Activated CD4-positive, alpha-beta memory T cell treated with anti-CD3 and anti-CD28 coated beads, Interleukin-2, amount 10 ng/mL, durations not matched to agents 7 days and 5 days (primary cell): Measurements from ENCODE around the gene RHOBTB3. TPM values are rescaled to one million over a fixed set of nuclear protein-coding genes. Genes with fewer than 3 reads are reported as not detected.

Experiments
- CTCF ChIA-PET: fragments of 350-600 bp; sonication (Branson Sonifier 250); formaldehyde crosslinking; loops from one replicate; lab custom pipeline; 2021; ENCODE audit warnings: antibody characterized with exemption, inconsistent platforms; lab: Charles Lee
- POLR2A ChIA-PET: fragments of 350-600 bp; sonication (Branson Sonifier 250); formaldehyde crosslinking; loops from one replicate; lab custom pipeline; 2021; ENCODE audit warnings: antibody characterized with exemption; lab: Charles Lee
- DNase-seq: peaks from one replicate; pipeline ENCODE4 v3.0.0-alpha.2; 2020
- H3K27ac Mint-ChIP-seq: one replicate; pipeline ENCODE4 v1.8.0; 2021; ENCODE audit warnings: mild to moderate bottlenecking, mixed read lengths
- H3K27me3 Mint-ChIP-seq: one replicate; pipeline ENCODE4 v1.8.0; 2021; ENCODE audit warnings: mixed read lengths
- H3K36me3 Mint-ChIP-seq: one replicate; pipeline ENCODE4 v1.8.0; 2021; ENCODE audit warnings: low read depth, mixed read lengths
- H3K4me1 Mint-ChIP-seq: one replicate; pipeline ENCODE4 v1.8.0; 2021; ENCODE audit warnings: mixed read lengths
- H3K4me3 Mint-ChIP-seq: one replicate; pipeline ENCODE4 v1.8.0; 2021; ENCODE audit warnings: mild to moderate bottlenecking, mixed read lengths
- H3K9me3 Mint-ChIP-seq: one replicate; pipeline ENCODE4 v1.8.0; 2021; ENCODE audit warnings: mixed read lengths
- total RNA-seq, 2 experiments: library from RNA; stranded (reverse); gene quantifications; one replicate each; pipeline ENCODE4 v1.2.3, GENCODE V29; 2021

The RHOBTB3 gene
- total RNA-seq, 2 experiments from 2014 or later, result 0.15 TPM; not detected in 1

DNA sequence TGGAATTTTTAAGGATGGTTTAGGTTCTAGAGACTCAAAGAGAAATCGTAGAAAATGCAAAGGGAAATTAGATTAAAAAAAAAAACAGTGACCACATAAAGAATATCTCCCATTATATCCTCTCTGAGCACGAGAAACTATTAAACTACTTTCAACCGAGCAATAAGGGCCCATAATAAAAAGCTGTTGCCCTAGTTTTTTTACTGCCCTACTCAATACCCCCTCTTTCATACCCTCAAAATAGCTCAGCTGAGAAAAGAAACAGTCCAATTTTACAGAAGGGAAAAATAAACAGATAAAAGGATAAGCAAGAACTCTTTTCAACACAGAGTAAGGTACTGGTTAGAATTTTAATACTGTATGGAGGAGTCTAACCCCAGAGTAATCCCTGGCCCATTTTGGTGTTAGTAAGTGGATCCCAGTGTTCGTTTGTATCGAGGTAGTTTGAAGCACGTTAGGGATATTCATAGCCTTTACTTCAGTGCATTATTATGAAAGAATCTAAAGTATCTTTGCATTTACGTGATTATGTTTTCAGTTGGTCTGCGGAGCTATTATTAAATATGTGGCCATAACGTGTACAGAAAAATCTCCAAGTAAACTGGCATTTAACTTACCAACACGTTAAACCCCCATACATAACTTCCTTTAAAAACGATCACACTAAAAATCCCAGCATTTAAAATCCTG is 980 bp upstream of the RHOBTB3 start:
- peak overlapping the region; percentile 48 for H3K4me3 Mint-ChIP-seq
- H3K9me3 Mint-ChIP-seq, result no peaks in the 10 kb centered on the region
- no peak overlapping the region for H3K27ac Mint-ChIP-seq
- CTCF ChIA-PET, result interaction anchor here (0.8 to 1.8 kb wide), 5 partner anchors 12 to 83 kb away, joined by 3 to 6 read pairs (median 3); partner anchors contain the start of gene RFESD
- H3K4me1 Mint-ChIP-seq, result peaks cover 23% of the 10 kb centered on the region
- no peak for DNase-seq
- peaks cover 4% of the 10 kb centered on the region for H3K36me3 Mint-ChIP-seq
- H3K27me3 Mint-ChIP-seq, result peaks cover 72% of the 10 kb centered on the region
- POLR2A ChIA-PET, result interaction anchor here (0.9 kb wide), 1 partner anchor 28 kb away, joined by 3 read pairs; no protein-coding TSS in a partner anchor

DNA sequence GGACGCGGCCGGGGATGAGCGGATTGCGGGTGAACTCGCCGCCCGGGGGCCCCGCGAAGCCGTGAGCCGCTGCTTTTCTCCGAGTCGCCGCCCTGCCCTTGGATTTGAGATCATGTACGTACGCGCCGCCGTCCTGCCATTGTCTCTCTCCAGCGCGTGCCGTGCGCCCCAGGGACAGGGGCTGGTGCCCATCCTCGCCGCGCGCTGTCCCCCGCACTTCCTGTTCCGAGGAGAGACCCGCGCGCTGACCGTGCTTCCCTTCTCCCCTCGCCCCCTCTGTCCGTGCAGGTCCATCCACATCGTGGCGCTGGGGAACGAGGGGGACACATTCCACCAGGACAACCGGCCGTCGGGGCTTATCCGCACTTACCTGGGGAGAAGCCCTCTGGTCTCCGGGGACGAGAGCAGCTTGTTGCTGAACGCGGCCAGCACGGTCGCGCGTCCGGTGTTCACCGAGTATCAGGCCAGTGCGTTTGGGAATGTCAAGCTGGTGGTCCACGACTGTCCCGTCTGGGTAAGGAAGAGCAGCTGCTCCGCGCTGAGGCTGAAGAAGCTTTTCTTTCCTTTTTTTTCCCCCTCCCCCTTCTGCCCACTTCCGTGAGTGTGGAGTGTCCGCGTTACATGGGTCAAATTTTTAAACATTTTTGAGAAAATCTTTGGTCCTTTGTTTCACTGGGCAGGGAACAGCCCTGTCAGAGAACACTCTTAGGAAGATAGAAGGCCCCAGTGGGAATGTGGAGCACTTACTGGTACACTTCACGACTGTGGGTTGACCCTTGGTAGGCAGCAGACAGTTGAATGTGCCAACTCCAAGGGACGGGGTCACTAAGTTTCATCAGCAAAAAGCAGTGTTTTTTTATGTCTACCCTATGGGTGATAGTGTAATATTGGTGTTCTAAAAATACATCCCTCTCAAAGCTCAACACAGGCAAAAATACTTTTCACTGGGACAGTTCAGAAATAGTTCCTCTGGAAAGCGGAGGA is 727 bp downstream of the RHOBTB3 start:
- DNase-seq, result peak; percentile 23
- Mint-ChIP-seq H3K27me3 (peaks cover 70% of the 10 kb centered on the region), H3K27ac (no peak overlapping the region), H3K4me3 (peak overlapping the region; percentile 61), H3K9me3 (no peaks in the 10 kb centered on the region), H3K4me1 (peaks cover 16% of the 10 kb centered on the region), H3K36me3 (peaks cover 4% of the 10 kb centered on the region)
- ChIA-PET CTCF (interaction anchor here (1.8 kb wide), 1 partner anchor 68 kb away, joined by 6 read pairs; no protein-coding TSS in a partner anchor), POLR2A (interaction anchor here (1.4 kb wide), 1 partner anchor 85 kb away, joined by 5 read pairs; no protein-coding TSS in a partner anchor)

DNA sequence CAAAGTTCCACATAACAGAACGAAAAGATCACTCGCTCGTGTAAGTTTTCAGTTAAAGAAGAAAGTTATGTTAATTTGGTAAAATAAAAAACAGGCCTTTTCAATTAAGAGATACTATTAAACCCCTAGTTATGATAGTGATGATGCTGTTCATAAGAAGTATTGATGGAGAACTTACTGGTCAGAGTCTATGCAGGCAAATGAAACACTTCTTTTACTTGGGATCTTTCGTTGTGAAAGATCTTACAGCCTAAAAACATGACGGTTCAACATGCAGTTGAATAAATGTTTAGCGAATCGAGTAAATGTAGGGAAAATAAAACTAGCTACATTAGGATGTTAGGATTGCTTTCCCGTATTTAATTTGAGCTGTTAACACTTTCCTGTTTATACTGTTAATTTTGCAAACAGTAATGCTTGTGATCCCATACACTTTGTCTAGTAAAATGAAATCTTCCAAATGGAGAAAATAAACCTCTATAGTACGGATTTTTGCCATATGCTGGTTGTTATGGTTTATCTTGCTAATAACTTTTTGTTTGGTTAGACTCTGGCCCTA is 2.0 kb downstream of the RHOBTB3 start:
- Mint-ChIP-seq H3K36me3 (peaks cover 4% of the 10 kb centered on the region), H3K9me3 (no peaks in the 10 kb centered on the region), H3K27ac (no peak overlapping the region), H3K4me1 (peaks cover 14% of the 10 kb centered on the region), H3K4me3 (no peak overlapping the region), H3K27me3 (peaks cover 70% of the 10 kb centered on the region)
- ChIA-PET CTCF (interaction anchor here (1.2 kb wide), 1 partner anchor 116 kb away, joined by 3 read pairs; no protein-coding TSS in a partner anchor), POLR2A (no interaction called here)
- DNase-seq, result no peak

DNA sequence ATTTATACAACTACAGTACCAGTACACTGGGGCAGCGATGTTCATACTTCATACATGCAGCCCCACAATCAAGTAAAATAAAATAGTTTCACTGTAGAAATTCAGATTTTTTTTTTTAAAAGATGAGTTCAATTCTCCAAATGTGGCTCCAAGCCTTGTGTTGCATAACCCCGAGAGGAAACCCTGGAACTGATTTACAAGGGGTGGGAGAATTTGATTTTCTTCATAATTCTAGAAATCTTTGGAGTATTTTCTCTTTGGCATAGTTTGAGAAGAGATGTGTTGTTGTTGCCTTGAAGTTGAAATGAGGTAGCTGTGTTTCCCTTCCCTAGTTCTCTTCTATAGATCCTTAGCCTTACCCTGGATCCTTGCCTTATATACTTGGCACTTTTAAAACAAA is 3.1 kb downstream of the RHOBTB3 start:
- no peaks in the 10 kb centered on the region for H3K9me3 Mint-ChIP-seq
- POLR2A ChIA-PET, result no interaction called here
- H3K4me3 Mint-ChIP-seq, result no peak overlapping the region
- peaks cover 4% of the 10 kb centered on the region for H3K36me3 Mint-ChIP-seq
- CTCF ChIA-PET, result interaction anchor here (0.8 to 1.2 kb wide), 2 partner anchors 47 to 115 kb away, joined by 3 to 4 read pairs; no protein-coding TSS in a partner anchor
- peaks cover 72% of the 10 kb centered on the region for H3K27me3 Mint-ChIP-seq
- H3K27ac Mint-ChIP-seq, result no peak overlapping the region
- H3K4me1 Mint-ChIP-seq, result peaks cover 14% of the 10 kb centered on the region
- no peak for DNase-seq

DNA sequence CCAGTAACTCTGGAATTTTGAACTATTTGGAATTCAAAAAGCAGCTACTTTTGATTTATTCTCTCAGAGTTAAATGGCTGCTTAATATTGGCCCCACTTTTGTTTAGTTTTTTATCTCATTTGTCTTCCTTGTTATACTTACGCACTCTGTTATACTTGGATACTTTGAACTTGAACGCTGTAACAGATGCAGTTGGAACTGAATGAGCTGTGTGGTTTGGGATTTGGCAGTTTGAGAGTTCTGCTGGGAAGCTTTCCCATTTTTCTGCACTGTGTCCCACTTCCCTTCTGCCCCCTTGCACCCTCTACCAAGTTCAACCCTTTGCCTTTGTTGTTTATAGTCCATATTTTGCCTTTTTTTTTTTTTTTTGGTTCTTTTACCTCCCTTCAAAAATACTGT is 3.8 kb downstream of the RHOBTB3 start:
- H3K36me3 Mint-ChIP-seq, result peaks cover 4% of the 10 kb centered on the region
- peaks cover 14% of the 10 kb centered on the region for H3K4me1 Mint-ChIP-seq
- no peak overlapping the region for H3K27ac Mint-ChIP-seq
- H3K27me3 Mint-ChIP-seq, result peaks cover 69% of the 10 kb centered on the region
- POLR2A ChIA-PET, result interaction anchor here (0.8 kb wide), 1 partner anchor 15 kb away, joined by 3 read pairs; no protein-coding TSS in a partner anchor
- H3K9me3 Mint-ChIP-seq, result no peaks in the 10 kb centered on the region
- CTCF ChIA-PET, result interaction anchor here (0.7 kb wide), 1 partner anchor 70 kb away, joined by 4 read pairs; no protein-coding TSS in a partner anchor
- no peak overlapping the region for H3K4me3 Mint-ChIP-seq
- no peak for DNase-seq

DNA sequence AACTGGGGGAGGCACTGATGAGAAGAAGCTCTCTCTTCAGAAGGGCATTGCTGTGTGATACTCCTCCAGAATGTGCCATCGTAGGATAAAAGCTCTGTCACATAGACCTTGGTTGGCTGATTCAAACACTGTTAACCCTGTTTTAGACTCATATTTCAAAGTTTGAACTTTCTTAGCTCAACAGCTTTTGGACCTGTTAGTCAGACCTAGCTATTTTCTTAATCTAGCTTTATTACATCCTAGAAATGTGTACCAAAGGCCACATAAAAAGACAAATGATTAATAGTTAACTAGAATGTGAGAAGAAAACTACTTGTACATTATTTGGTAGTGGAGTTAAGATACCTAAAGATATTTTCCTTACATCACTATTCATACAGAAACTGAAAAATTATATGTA is 4.3 kb downstream of the RHOBTB3 start:
- H3K4me1 Mint-ChIP-seq, result peaks cover 12% of the 10 kb centered on the region
- no peaks in the 10 kb centered on the region for H3K9me3 Mint-ChIP-seq
- ChIA-PET POLR2A (interaction anchor here (0.8 kb wide), 1 partner anchor 15 kb away, joined by 3 read pairs; no protein-coding TSS in a partner anchor), CTCF (interaction anchor here (0.7 kb wide), 1 partner anchor 70 kb away, joined by 4 read pairs; no protein-coding TSS in a partner anchor)
- H3K27ac Mint-ChIP-seq, result no peak overlapping the region
- peaks cover 68% of the 10 kb centered on the region for H3K27me3 Mint-ChIP-seq
- no peak for DNase-seq
- H3K4me3 Mint-ChIP-seq, result no peak overlapping the region
- no peaks in the 10 kb centered on the region for H3K36me3 Mint-ChIP-seq

DNA sequence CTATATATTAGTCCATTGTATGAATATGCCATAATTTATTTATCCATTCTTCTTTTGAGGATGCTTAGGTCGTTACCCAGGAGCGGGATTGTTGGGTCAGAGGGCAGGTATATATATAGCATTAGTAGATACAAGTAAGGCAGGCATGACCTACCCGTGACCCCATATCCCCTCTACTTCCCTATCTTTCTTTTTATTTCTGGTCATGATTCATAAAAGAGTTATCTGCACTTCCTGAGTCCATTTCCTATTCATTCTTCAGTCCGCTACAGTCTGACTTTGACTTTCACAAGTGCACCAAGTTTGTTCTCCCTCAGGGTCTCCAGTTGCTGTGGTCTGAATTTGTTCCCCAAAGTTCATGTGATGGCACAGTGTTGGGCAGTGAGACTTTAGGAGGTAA is 6.9 kb downstream of the RHOBTB3 start:
- Mint-ChIP-seq H3K4me1 (no peaks in the 10 kb centered on the region), H3K27me3 (peaks cover 49% of the 10 kb centered on the region), H3K27ac (no peak overlapping the region), H3K4me3 (no peak overlapping the region), H3K9me3 (no peaks in the 10 kb centered on the region), H3K36me3 (no peaks in the 10 kb centered on the region)
- ChIA-PET POLR2A (no interaction called here), CTCF (no interaction called here)
- DNase-seq, result no peak

DNA sequence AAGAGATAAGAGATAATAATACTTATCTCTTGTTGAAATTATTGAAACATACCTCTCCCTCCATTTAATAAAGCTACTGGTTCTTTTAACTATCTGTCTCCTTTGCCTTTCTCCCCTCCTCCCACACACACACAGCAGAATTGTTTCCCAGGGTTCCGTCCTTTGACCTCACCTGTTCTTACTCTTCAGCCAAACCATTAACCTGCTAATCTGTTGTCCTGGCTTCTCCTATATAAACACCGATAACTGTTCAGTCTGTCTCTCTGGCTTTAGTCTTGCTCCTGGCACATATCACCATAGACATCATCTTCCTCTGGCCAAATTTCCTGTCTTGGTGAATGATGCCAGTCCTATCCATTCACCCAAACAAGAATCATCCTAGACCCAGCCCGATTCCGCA is 7.7 kb downstream of the RHOBTB3 start:
- DNase-seq, result no peak
- H3K4me3 Mint-ChIP-seq, result no peak overlapping the region
- H3K27ac Mint-ChIP-seq, result no peak overlapping the region
- H3K27me3 Mint-ChIP-seq, result peaks cover 46% of the 10 kb centered on the region
- POLR2A ChIA-PET, result no interaction called here
- CTCF ChIA-PET, result no interaction called here
- H3K36me3 Mint-ChIP-seq, result no peaks in the 10 kb centered on the region
- no peaks in the 10 kb centered on the region for H3K4me1 Mint-ChIP-seq
- H3K9me3 Mint-ChIP-seq, result no peaks in the 10 kb centered on the region

DNA sequence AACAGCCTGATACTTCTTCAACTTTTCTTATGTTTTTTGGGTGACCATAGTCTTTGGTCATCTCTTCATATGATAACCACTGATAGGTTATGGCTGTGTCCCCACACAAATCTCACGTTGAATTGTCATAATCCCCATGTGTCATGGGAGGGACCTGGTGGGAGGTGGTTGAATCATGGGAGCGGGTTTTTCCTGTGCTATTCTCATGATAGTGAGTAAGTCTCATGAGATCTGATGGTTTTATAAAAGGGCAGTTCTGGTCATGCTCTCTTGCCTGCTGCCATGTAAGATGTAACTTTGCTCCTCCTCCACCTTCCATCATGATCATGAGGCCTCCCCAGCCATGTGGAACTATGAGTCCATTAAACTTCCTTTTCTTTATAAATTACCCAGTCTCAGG is 8.7 kb downstream of the RHOBTB3 start:
- Mint-ChIP-seq H3K27me3 (peaks cover 37% of the 10 kb centered on the region), H3K27ac (no peak overlapping the region), H3K36me3 (no peaks in the 10 kb centered on the region), H3K9me3 (no peaks in the 10 kb centered on the region), H3K4me3 (no peak overlapping the region), H3K4me1 (no peaks in the 10 kb centered on the region)
- CTCF ChIA-PET, result no interaction called here
- POLR2A ChIA-PET, result no interaction called here
- no peak for DNase-seq

DNA sequence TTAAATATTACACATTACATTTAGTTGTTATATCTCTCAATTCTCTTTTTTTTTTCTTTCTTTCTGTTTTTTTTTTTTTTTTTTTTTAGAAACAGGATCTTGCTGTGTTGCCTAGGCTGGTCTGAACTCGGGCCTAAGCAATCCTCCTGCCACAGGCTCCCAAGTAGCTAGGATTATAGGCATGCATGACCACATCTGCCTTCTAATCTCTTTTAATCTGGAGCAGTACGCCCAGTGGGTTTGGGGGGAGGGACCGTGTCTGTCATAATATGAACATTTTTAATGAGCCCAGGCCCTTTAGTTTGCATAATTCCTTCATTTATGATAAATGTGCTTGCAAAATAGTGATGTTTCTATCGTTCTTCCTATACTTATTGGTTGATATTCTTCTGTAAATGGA is 10.3 kb downstream of the RHOBTB3 start:
- H3K36me3 Mint-ChIP-seq, result no peaks in the 10 kb centered on the region
- no peak for DNase-seq
- no peak overlapping the region for H3K4me3 Mint-ChIP-seq
- no peaks in the 10 kb centered on the region for H3K4me1 Mint-ChIP-seq
- H3K9me3 Mint-ChIP-seq, result no peaks in the 10 kb centered on the region
- POLR2A ChIA-PET, result no interaction called here
- H3K27ac Mint-ChIP-seq, result no peak overlapping the region
- peaks cover 34% of the 10 kb centered on the region for H3K27me3 Mint-ChIP-seq
- CTCF ChIA-PET, result interaction anchor here (0.6 to 0.7 kb wide), 2 partner anchors 39 to 578 kb away, joined by 3 read pairs; no protein-coding TSS in a partner anchor

DNA sequence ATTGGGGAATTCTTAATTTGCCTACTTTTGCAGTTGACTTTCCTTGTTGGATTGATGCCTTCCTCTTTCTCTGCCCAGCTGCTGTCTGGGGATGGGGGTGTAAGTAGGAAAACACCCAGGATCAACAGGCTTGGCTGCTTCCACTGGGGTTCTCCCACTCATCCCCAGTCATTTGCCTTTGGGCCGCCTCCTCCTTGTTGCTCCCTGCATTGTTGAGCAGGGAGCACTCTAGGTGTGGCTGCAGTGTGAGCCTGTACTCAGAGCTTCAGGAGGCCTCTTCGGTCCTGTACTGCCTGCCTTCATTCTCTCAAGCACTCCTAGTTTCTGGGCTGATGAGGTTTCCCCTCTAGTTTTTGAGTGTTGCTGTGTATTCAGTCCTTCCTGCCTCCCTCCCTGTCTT is 12.1 kb downstream of the RHOBTB3 start:
- H3K4me1 Mint-ChIP-seq, result peaks cover 5% of the 10 kb centered on the region
- DNase-seq, result no peak
- no peak overlapping the region for H3K27ac Mint-ChIP-seq
- H3K27me3 Mint-ChIP-seq, result peaks cover 27% of the 10 kb centered on the region
- CTCF ChIA-PET, result no interaction called here
- H3K36me3 Mint-ChIP-seq, result no peaks in the 10 kb centered on the region
- POLR2A ChIA-PET, result no interaction called here
- no peak overlapping the region for H3K4me3 Mint-ChIP-seq
- H3K9me3 Mint-ChIP-seq, result no peaks in the 10 kb centered on the region

DNA sequence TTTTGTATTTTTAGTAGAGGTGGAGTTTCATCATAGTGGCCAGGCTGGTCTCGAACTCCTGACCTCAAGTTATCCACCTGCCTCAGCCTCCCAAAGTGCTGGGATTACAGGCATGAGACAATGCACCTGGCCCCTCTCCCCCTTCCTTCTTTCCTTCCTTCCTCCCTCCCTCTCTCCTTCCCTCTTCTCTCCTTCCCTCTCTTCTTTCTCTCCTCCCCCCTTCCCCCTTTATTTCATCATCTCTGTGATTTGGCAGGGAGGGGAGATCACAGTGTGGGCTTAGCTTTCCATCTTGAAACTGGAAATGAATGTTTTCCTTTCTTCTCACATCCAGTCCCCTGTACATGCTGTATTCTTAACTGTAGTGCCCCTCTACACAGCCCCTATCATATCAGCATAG is 12.7 kb downstream of the RHOBTB3 start:
- H3K4me1 Mint-ChIP-seq, result peaks cover 5% of the 10 kb centered on the region
- POLR2A ChIA-PET, result no interaction called here
- no peak overlapping the region for H3K27ac Mint-ChIP-seq
- CTCF ChIA-PET, result no interaction called here
- H3K9me3 Mint-ChIP-seq, result no peaks in the 10 kb centered on the region
- no peak for DNase-seq
- H3K27me3 Mint-ChIP-seq, result peaks cover 24% of the 10 kb centered on the region
- no peak overlapping the region for H3K4me3 Mint-ChIP-seq
- no peaks in the 10 kb centered on the region for H3K36me3 Mint-ChIP-seq
